Stimulated activated CD4-positive, alpha-beta T cell treated with anti-CD3 and anti-CD28 coated beads, Interleukin-2, amount 100 ng/mL, for 4 hours (primary cell): ENCODE data around the gene ITIH4.

Source experiments
- DNase-seq: peaks from one replicate; pipeline ENCODE4 v3.0.0-alpha.2; 2020; ENCODE audit warnings: low read depth

ITIH4 gene

GRCh38 chr3:52798376-52798977 lies 32.0 kb downstream of the ITIH4 start:
- no peak for DNase-seq

GRCh38 chr3:52796411-52796810 lies 34.1 kb downstream of the ITIH4 start:
- no peak for DNase-seq

GRCh38 chr3:52795298-52795900 lies 35.1 kb downstream of the ITIH4 start:
- DNase-seq = no peak

GRCh38 chr3:52794612-52795099 lies 35.8 kb downstream of the ITIH4 start, which contains the start of gene ITIH3:
ITIH3 (plus strand) TSS chr3:52794796; CDS start chr3:52794804, 8 bp downstream.
- no peak for DNase-seq

GRCh38 chr3:52793702-52794611 lies 36.5 kb downstream of the ITIH4 start:
- DNase-seq = no peak

GRCh38 chr3:52792961-52793695 lies 37.3 kb downstream of the ITIH4 start:
- no peak for DNase-seq

GRCh38 chr3:52792413-52792812 lies 38.1 kb downstream of the ITIH4 start:
- no peak for DNase-seq

GRCh38 chr3:52791928-52792327 lies 38.5 kb downstream of the ITIH4 start:
- no peak for DNase-seq

GRCh38 chr3:52791366-52791765 lies 39.1 kb downstream of the ITIH4 start:
- no peak for DNase-seq

GRCh38 chr3:52790741-52791140 lies 39.7 kb downstream of the ITIH4 start:
- DNase-seq = no peak

- no peak for DNase-seq
These were observed 40.1 kb downstream of the ITIH4 start for GRCh38 chr3:52790337-52790736.

- no peak for DNase-seq
These were observed 40.8 kb downstream of the ITIH4 start for GRCh38 chr3:52789746-52790040.

- DNase-seq = no peak
These were observed 41.4 kb downstream of the ITIH4 start for GRCh38 chr3:52788890-52789745.

GRCh38 chr3:52787672-52788625 lies 42.5 kb downstream of the ITIH4 start:
- DNase-seq = no peak

- DNase-seq = no peak
These were observed 43.2 kb downstream of the ITIH4 start for GRCh38 chr3:52787246-52787645.

GRCh38 chr3:52786330-52787215 lies 43.9 kb downstream of the ITIH4 start:
- no peak for DNase-seq

- DNase-seq = no peak
These were observed 45.4 kb downstream of the ITIH4 start for GRCh38 chr3:52784931-52785590.

- no peak for DNase-seq
These were observed 46.4 kb downstream of the ITIH4 start for GRCh38 chr3:52784021-52784621.
